HG03066 (cell line): ENCODE results near the gene POP4.

Experiments
- ATAC-seq: cut with Tn5 transposase; IDR thresholded peaks from one replicate; pipeline ENCODE4 v1.9.1; 2021; ENCODE audit warnings: low read depth; ENCODE audit not compliant: unreplicated experiment

POP4 gene

GRCh38 chr19:29576761-29577648 is 29.1 kb upstream of the POP4 start:
- ATAC-seq: no peak

GRCh38 chr19:29577649-29577963 is 28.5 kb upstream of the POP4 start:
- no peak for ATAC-seq

DNA sequence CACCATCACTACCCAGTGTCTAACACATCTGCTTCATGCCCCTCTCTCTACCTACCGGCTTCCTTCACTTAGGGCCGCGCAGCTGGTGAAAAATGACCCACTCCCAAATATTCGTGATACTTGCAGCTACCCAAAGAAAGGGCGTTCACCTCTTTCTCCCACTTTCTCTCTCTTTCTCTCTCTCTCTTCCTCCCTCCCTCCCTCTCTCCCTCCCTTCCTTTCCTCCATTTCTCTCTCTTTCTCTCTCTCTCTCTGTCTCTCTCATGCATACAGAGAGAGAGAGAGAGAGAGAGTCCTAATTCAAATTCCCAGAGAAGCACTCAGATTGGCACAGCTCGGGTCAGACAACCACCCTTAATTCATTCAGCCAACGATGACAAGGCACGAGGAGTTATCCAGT is 27.7 kb upstream of the POP4 start:
- ATAC-seq: no peak

DNA sequence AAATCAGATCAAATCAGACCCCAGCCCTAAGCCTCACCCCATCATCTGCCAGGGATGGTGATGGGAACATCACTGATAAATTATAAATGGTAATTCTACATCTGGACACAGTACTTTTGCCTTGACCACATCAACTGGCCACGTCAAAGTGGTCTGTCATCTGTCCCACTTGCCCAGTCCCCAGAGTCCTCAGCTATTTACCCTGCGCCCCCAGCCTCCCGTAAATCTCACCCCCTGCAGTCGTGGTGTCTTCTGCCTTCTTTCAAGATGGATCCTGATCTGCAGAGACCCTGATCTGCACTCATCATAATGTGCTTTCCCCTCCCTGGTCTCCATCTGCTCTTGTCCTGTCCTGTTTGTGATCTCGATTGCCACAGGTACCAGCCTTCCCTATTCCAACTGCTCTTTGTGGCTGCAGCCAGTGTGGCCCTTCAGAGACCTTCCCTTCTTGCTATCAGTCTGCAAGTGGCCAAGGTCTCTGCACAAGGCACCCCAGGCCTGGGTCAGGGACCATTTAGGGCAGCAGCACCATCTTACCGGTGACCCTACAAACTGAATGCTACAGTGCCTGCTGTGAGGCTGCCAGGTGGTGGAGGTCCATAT is 26.7 kb upstream of the POP4 start:
- no peak for ATAC-seq

DNA sequence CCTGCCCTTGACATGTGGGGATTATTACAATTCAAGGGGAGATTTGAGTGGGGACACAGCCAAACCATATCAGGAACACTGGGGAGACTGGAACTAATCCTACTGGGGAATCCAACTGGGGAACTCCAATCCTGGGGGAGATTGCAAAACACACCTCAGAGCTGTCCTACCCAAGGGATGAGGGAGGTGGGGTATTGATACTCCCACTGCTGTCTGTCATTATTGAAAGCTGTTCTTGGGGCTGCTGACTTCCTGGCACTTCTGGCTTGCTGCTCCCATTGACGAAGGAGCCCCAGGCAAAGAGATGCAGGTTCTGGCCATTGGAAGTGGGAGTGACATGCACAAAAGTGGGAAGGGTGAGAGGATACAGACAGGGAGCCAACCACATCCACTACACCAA is 24.7 kb upstream of the POP4 start:
- no peak for ATAC-seq

DNA sequence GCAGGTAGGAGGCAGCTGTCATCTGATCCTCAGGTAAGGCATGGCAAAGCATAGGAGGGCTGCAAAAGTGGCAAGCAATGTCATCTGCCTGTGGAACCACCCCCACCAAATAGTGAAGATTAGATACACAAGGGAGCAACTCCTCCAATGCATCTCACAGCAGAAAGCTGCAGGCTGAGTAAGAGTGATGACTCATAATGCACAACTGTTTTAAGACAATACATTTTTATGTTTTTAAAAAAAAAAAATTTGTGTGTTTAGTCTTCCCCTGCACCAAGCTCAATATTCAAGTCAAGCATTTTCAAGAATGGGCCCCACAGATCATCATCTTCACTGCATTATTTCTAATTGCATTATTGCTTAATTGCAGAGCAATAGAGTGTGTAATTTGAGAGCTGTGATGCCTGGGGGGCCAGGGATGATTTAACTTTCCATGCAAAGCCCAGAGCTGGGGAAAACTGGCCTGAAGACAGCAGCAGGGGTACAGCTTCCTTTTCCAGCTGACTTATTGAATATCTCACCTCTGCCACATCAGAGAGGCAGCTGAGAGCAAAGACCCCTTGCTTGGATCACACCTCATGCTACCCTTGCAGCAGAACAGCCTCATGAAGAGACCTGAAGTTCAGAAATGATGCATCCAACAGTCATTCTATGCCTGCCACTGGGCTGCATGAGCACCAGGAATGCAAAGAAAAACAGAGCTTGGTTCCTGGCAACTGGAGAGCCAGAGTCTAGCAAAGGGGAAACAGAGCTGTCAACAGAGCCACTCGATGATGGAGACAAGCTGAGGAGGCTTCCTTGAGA is 22.7 kb upstream of the POP4 start:
- no peak for ATAC-seq

- no peak for ATAC-seq
These were observed 19.7 kb upstream of the POP4 start for GRCh38 chr19:29586401-29586800.

DNA sequence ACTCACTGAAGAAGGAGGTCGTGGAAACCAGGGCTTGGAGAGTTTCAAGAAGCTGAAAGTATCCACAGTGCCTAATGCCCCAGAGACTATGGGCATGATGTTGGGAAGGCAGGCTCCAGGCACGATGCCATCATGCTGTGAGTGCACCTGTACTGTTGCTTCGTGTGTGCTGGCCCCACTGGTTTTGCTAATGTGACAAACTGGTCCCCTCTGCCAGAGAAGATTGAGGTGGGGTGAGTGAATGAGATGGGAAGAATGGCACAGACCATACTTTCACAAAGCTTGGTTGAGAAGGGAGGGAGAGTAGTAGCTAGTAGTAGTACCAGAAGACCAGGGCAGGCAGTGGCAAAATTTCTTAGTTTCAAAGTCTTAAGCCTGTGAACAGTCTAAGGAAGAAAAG is 19.0 kb upstream of the POP4 start:
- ATAC-seq: no peak

- ATAC-seq: peak; percentile 80
These were observed 18.5 kb upstream of the POP4 start for GRCh38 chr19:29587518-29587986.

GRCh38 chr19:29588095-29588494 is 18.0 kb upstream of the POP4 start:
- ATAC-seq: no peak

GRCh38 chr19:29590278-29590677 is 15.8 kb upstream of the POP4 start:
- no peak for ATAC-seq

GRCh38 chr19:29591670-29592069 is 14.4 kb upstream of the POP4 start:
- no peak for ATAC-seq

DNA sequence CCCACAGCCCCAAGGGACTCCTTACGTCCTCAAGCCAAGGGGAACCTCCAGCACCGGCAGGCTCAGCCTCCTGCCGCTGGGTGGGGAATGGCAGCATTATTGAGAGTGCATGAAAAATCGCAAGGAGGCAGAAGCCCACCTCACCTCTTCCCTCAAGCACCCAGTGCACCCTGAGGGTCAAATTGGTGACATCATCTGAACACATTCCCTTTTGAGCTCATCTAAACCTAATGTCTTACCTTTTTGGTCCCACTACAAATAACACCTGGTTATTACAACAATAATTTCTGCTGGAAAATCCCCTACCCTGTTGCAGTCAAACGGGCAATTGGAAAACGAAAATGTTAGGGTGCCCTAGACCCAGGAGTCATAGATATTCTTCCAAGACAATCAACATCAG is 12.2 kb upstream of the POP4 start:
- ATAC-seq: no peak

DNA sequence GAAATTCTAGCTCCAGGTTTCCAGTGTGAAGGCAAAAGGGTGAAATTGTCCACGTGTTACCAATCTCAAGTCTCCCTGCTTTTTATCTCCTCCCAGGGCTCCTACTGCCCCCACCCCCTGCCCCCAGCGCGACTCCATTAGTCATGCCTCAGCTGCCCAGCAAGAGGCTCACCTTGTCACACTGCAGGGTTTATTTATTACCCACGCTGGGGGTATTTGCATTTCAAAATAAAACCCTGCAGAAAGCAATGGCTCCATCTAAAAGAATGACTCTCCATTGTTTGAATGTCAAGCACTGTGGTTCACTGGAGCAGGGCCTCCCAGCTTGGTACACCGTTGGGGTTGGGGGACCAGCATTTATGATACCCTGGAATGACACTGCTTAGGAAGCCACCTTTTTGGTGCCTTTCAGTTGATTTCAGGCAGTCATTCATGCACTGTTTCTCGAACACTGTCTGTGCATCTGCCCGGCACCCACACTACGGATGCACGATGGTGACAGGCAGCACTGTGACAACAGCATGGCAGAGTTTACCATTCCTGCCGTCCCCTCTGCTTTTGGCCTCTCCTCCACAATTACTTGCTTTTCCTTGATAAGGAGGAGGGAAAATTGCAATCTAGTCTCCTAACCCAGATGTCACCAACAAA is 9.9 kb upstream of the POP4 start:
- no peak for ATAC-seq

- no peak for ATAC-seq
These were observed 9.1 kb upstream of the POP4 start for GRCh38 chr19:29596885-29597525.

DNA sequence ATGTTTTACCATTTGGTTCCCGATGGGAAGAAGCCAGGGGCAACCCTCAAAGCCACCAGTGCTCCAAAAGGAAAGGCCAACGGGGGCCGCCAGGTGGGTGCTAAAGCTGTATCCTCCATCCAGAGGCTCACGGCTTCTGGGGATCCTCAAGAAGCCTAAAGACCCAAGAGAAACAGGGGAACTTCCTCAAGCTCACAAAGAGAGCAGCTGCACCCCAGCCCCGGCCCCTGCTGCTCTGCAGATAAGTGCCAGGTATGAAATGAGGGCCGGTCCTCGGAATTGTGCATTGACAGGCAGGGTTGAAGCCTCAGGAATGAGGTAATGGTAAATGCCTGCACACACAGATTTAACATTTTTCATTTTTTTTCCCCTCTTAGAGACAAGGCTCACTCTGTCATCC is 8.0 kb upstream of the POP4 start:
- no peak for ATAC-seq

DNA sequence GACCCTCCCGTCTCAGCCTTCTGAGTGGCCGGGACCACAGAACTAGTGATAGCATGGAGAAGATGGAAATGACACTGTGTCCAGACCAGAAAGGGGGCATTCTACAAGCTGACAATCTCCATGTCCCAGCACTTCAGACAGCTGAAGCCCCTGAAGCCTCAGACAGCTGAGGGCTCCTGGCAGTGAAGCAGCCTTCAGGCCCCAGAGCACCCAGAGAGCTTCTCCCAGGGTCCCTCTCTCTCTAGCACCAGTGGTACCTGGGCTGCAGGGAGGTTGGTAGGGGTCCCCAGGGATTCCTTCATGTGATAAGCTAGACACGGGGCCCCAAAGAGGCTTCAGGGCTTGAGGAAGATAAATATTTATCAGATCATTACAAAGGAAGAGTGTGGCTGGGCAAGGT is 7.6 kb upstream of the POP4 start:
- no peak for ATAC-seq

DNA sequence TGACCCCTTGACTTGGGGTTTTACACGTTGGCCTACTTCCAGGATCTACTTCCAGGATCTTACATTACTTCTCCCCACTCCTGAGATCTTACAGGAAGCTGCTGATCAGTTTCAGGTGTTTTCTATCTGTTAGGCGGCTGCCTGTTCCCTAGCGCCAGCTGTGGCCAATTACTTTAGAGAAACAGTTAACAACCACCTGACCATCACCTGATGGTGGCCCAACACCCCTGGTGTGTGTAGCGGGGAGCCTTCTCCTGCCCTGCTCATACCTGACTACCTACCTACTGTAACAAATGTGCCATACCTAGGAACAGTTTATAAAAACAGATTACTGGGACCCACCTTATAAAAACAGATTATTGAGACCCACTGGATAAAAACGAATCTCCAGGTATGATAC is 2.8 kb upstream of the POP4 start:
- ATAC-seq: no peak

DNA sequence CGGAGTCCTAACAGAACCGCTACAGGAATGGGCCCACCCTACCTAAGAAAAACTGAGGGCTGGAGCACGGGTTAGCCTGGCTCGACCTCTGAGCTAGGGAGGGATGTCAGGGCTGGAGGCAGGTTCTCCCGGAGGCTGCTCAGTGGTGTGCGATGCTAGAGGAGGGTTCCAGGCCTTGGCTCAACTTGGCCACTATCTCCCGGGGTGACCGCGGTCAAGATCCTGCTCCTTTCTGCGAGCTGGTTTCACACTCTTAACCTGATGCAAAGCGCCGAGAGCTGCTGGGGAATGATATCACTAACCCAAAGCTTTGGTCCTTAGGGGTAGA is 301 bp downstream of the POP4 start:
- peak; percentile 8 for ATAC-seq

DNA sequence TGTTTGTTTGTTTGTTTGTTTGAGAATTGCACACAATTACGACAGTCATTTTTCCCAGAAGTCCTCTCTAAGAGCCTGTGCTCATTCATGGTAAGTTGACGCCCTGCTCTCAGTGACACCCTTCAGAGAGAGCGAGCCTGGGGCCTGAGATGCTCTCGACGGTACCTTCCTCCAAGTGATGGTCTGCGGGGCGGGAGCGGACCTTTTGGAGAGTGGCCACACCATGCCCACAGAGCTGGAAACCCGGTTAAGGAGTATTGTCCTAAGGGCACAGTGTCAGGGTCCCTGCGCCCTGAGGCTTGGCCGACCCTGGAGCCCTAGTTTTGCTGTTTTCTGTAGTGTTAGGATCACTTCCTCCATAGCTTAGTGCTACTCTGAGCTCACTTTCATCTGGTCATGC is 3.6 kb downstream of the POP4 start:
- ATAC-seq: no peak

- no peak for ATAC-seq
These were observed 4.1 kb downstream of the POP4 start for GRCh38 chr19:29610213-29610573.
